HL-60/S4 treated with phorbol 12-myristate 13-acetate at 8.2 ng/mL for 4 days and 3 days (cell line): ENCODE results near the gene SBNO2.

Experiments
- in situ Hi-C: fragments of 300-500 bp; cut with MboI; formaldehyde crosslinking; loops from 2 replicates; pipeline ENCODE4 v1.15.0; 2022; ENCODE audit warnings: low sequenced_read_pairs

Gene SBNO2

GRCh38 chr19:1064661-1065605 is 109.1 kb downstream of the SBNO2 start:
- in situ Hi-C loops = no loop called here

- in situ Hi-C loops = no loop called here
These were observed 110.0 kb downstream of the SBNO2 start for GRCh38 chr19:1063909-1064660.

DNA sequence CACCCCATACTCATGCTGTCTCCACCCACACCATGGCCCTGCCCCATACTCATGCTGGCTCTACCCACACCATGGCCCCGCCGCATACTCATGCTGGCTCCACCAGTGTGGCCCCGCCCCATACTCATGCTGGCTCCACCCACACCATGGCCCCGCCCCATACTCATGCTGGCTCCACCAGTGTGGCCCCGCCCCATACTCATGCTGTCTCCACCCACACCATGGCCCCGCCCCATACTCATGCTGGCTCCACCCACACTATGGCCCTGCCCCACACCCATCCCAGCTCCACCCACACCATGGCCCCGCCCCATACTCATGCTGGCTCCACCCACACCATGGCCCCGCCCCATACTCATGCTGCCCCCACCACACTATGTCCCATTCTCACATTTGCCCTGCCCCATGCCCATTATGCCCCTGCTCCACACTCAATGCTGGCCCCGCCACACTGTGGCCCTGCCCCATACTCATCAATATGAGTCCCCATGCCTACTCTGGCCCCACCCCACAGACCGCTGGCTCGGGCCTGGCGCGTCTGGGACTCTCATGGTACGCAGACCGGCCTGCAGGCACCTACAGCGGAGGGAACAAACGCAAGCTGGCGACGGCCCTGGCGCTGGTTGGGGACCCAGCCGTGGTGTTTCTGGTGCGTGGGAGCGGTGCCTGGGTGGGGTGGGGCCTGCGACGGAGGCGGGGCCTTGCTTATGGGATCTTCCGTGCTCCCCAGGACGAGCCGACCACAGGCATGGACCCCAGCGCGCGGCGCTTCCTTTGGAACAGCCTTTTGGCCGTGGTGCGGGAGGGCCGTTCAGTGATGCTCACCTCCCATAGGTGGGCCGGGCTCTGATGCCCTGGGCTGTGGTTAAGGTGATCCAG is 110.8 kb downstream of the SBNO2 start:
- in situ Hi-C loops = no loop called here

GRCh38 chr19:1062387-1063029 is 111.6 kb downstream of the SBNO2 start:
- in situ Hi-C loops = no loop called here

GRCh38 chr19:1061987-1062386 is 112.1 kb downstream of the SBNO2 start:
- in situ Hi-C loops = no loop called here

GRCh38 chr19:1060689-1061088 is 113.4 kb downstream of the SBNO2 start:
- in situ Hi-C loops = no loop called here

GRCh38 chr19:1058112-1058511 is 116.0 kb downstream of the SBNO2 start:
- in situ Hi-C loops = no loop called here
